Gastroesophageal sphincter (tissue), 4 donors: Measurements from ENCODE around the gene RNF125. TPM values are rescaled to one million over a fixed set of nuclear protein-coding genes. Genes with fewer than 3 reads are reported as not detected.
A peak's percentile ranks its signal among the peaks of the same experiment; 100 is the strongest.
"Not testable (repeated sequence)": the region's sequence is repeated elsewhere in the genome, so short reads cannot be mapped to it uniquely, and the experiment has no call there.

ENCODE experiments used
- ATAC-seq: fragments of 150-250 bp; one replicate; pipeline ENCODE4 v1.9.1; 2016; ENCODE audit warnings: mild to moderate bottlenecking, moderate library complexity
- H3K27ac ChIP-seq, 4 donors: fragments of 200-600 bp; sonication (generic) in 3 of 4; 1 replicate in 3 of 4; 2 replicates in 1 of 4; pipeline ENCODE4 v1.5.1; 2016 to 2019
- H3K27me3 ChIP-seq: fragments of 200-600 bp; sonication (generic); one replicate; pipeline ENCODE4 v1.5.1; 2019
- H3K36me3 ChIP-seq, 2 donors: fragments of 200-600 bp; sonication (generic); one replicate each; pipeline ENCODE4 v1.5.1; 2019; ENCODE audit warnings: control low read depth in 1 of 2
- H3K4me1 ChIP-seq, 3 donors: fragments of 200-600 bp; sonication (generic); 1 replicate in 2 of 3; 2 replicates in 1 of 3; pipeline ENCODE4 v1.5.1; 2016 to 2019; ENCODE audit warnings: control low read depth in 2 of 3
- H3K4me3 ChIP-seq, 2 donors: fragments of 200-600 bp; sonication (generic); one replicate each; pipeline ENCODE4 v1.5.1; 2019; ENCODE audit warnings: mild to moderate bottlenecking in 1 of 2, moderate library complexity in 1 of 2
- H3K9me3 ChIP-seq, 3 donors: fragments of 200-600 bp; sonication (generic); one replicate each; pipeline ENCODE4 v1.5.1; 2017 to 2019; ENCODE audit warnings: control low read depth in 2 of 3
- EP300 ChIP-seq: sonication (generic); formaldehyde crosslinking; IDR thresholded peaks from one replicate; pipeline ENCODE4 v1.6.1; 2017; ENCODE audit warnings: antibody characterized with exemption, mild to moderate bottlenecking
- POLR2A ChIP-seq, 2 donors: fragments of 450-650 bp; IDR thresholded peaks; one replicate each; pipeline ENCODE4 v1.6.1; 2017; ENCODE audit warnings: antibody characterized with exemption in 2 of 2, mild to moderate bottlenecking in 2 of 2, moderate library complexity in 1 of 2
- POLR2AphosphoS5 ChIP-seq: sonication (generic); formaldehyde crosslinking; IDR thresholded peaks from one replicate; pipeline ENCODE4 v1.6.1; 2017; ENCODE audit warnings: antibody characterized with exemption
- WGBS, 2 donors: methylation state at CpG; one replicate each; pipeline ENCODE4 v1.1.5; 2018; ENCODE audit warnings: low coverage in 1 of 2; 5-methylcytosine and 5-hydroxymethylcytosine counted together
- total RNA-seq, 4 donors: library from RNA; depleted of rRNA; stranded (reverse); fragments of >200 nt; gene quantifications; one replicate each; pipeline ENCODE4 v1.1.0, GENCODE V29; 2016
- TF ChIP-seq, protein P1 (sequence below), 4 experiments: fragments of 200-600 bp in 2 of 4; fragments of 450-650 bp in 2 of 4; sonication (generic) in 1 of 4; IDR thresholded peaks; one replicate each; pipeline ENCODE4 v1.5.1; 2017 to 2019; ENCODE audit warnings: antibody characterized with exemption in 4 of 4, mild to moderate bottlenecking in 2 of 4, moderate library complexity in 2 of 4

The RNF125 gene
- total RNA-seq, 4 donors from 2014 or later = 1.7 to 5.2 (median 3.1) TPM

DNA sequence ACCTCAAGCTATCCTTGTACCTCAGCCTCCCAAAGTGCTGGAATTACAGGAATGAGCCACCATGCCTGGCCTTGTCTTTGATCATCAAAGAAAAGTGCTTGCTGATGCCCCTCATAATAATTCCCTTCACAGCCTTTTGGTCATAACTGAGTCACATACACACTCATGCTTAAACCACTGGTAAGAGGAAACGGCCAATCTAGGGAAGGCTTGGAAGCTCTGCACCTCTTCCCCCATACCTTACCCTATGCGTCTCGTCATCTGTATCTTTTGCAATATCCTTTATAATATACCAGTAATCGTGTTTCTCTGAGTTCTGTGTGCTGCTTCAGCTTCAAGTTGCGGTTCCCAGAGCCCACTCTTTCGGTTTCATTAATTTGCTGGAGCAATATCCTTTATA is 68.3 kb downstream of the RNF125 start:
- Histone ChIP-seq H3K36me3 (no peaks in the 10 kb centered on the region), H3K27me3 (no peaks in the 10 kb centered on the region), H3K4me1 (peaks cover 0 to 31% (median 0%) of the 10 kb centered on the region in 3 donors), H3K4me3 (no peak overlapping the region), H3K9me3 (no peaks in the 10 kb centered on the region), H3K27ac (no peak overlapping the region)
- no peak for ATAC-seq
- no peak for TF ChIP-seq POLR2A (IDR thresholded peaks at IDR 0.05)
- no peak for TF ChIP-seq POLR2AphosphoS5
- TF ChIP-seq EP300 = no peak
- 72 to 74% methylated on average over 5 to 6 of the region's 6 CpGs for WGBS, 2 donors

DNA sequence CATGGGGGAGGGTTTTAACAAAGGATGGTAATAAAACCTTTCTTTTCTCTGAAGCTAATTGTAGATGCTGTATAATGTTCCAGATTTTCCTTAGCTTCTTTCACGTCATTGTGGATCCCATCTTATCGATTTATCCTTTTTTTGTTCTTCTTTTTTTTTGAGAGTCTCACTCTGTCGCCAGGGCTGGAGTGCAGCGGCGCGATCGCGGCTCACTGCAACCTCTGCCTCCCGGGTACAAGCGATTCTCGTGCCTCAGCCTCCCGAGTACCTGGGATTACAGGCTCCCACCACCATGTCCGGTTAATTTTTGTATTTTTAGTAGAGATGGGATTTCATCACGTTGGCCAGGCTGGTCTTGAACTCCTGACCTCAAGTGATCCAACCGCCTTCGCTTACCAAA is 72.2 kb downstream of the RNF125 start:
- ATAC-seq, H3K4me3 ChIP-seq, H3K27me3 ChIP-seq, H3K9me3 ChIP-seq, H3K36me3 ChIP-seq: not testable (repeated sequence)
- 84 to 92% methylated on average over 5 to 15 of the region's 16 CpGs for WGBS, 2 donors
- Histone ChIP-seq H3K27ac (peak overlapping the region in 2 of 4 donors; percentile 100), H3K4me1 (peaks cover 0 to 39% (median 4%) of the 10 kb centered on the region in 3 donors)

DNA sequence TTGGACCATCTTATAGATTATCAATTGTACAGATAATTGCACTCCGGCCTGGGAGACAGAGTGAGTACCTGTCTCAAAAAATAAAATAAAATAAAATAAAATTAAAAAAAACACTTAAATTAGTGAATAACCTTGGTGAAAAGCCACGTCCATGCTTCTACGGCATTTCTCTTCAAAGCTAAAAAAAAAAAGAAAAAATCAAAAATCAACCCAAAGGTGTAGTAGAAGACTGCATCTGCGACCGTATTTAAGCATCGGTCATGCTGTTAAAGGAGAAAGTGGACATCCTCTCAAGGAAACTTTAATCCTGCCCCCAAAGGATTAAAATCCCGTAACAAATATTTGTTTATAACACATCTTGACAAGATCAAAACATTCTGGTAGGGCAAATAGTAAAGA is 72.7 kb downstream of the RNF125 start:
- peak overlapping the region; percentile 58 to 90 for H3K4me3 ChIP-seq
- TF ChIP-seq POLR2A (IDR thresholded peaks at IDR 0.05) = no peak
- TF ChIP-seq, protein P1, sequence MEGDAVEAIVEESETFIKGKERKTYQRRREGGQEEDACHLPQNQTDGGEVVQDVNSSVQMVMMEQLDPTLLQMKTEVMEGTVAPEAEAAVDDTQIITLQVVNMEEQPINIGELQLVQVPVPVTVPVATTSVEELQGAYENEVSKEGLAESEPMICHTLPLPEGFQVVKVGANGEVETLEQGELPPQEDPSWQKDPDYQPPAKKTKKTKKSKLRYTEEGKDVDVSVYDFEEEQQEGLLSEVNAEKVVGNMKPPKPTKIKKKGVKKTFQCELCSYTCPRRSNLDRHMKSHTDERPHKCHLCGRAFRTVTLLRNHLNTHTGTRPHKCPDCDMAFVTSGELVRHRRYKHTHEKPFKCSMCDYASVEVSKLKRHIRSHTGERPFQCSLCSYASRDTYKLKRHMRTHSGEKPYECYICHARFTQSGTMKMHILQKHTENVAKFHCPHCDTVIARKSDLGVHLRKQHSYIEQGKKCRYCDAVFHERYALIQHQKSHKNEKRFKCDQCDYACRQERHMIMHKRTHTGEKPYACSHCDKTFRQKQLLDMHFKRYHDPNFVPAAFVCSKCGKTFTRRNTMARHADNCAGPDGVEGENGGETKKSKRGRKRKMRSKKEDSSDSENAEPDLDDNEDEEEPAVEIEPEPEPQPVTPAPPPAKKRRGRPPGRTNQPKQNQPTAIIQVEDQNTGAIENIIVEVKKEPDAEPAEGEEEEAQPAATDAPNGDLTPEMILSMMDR (IDR thresholded peaks at IDR 0.05) = no peak
- TF ChIP-seq POLR2AphosphoS5 = no peak
- TF ChIP-seq EP300 = no peak
- peaks cover 0 to 3% of the 10 kb centered on the region in 2 donors for H3K36me3 ChIP-seq
- H3K27ac ChIP-seq = peak overlapping the region; percentile 99 to 100 (median 100)
- no peak for ATAC-seq
- H3K27me3 ChIP-seq = no peaks in the 10 kb centered on the region
- H3K4me1 ChIP-seq = peaks cover 0 to 41% (median 4%) of the 10 kb centered on the region in 3 donors
- 25 to 29% methylated on average over 6 to 7 of the region's 7 CpGs for WGBS, 2 donors
- no peaks in the 10 kb centered on the region for H3K9me3 ChIP-seq

DNA sequence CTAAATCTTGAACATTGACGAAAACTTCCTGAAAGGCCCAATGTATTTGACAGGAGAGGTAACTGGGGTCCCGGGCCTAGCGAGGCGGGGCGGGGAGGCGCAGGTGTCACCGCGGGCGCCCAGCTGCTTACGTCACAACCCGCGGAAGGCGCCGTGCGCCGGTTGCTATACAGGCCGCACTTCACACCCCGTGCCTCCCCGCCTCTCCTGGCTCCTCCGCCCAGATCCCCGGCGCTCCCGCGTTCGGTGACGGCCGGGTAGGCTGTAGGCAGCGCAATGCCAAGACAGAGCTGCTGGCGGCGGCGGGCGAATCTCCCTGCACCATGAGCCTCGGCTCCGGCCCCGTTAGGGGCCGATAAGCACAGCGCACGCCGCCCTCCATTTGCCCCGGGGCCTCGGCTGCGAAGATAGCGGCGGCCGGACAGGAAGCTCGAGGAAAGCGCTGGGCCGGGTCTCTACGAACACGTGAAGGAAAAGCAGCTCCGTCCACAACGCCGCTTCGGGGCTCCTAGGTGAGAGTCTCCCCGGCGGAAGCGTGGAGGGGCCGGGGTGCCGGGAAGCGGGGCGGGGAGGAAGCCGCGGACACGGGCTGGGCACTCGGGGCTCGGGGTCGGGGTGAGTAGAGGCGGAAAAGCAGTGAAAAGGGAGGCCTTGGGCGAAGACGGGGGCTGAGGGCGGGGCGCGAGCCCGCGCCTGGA is 73.2 kb downstream of the RNF125 start, which contains the start of gene RNF138:
RNF138 (plus strand) TSS at position 151 of the 698 bp plus-strand sequence. CDS start 903 bp downstream, outside the sequence.
- TF ChIP-seq POLR2A (IDR thresholded peaks at IDR 0.05) (peak; percentile 61 to 70), EP300 (no peak), POLR2AphosphoS5 (peak; percentile 66)
- TF ChIP-seq, protein P1 (IDR thresholded peaks at IDR 0.05) = peak in 1 of 4 experiments; percentile 6
- peaks cover 0 to 7% of the 10 kb centered on the region in 2 donors for H3K36me3 ChIP-seq
- H3K4me1 ChIP-seq = peaks cover 0 to 46% (median 4%) of the 10 kb centered on the region in 3 donors
- 0% methylated on average over 1 to 2 of the region's 75 CpGs for WGBS, 2 donors
- peak; percentile 80 for ATAC-seq
- no peaks in the 10 kb centered on the region for H3K27me3 ChIP-seq
- H3K27ac ChIP-seq = peak within 1 kb of the TSS; percentile 99 to 100 (median 100)
- H3K9me3 ChIP-seq = no peaks in the 10 kb centered on the region
- peak within 1 kb of the TSS; percentile 58 to 90 for H3K4me3 ChIP-seq

DNA sequence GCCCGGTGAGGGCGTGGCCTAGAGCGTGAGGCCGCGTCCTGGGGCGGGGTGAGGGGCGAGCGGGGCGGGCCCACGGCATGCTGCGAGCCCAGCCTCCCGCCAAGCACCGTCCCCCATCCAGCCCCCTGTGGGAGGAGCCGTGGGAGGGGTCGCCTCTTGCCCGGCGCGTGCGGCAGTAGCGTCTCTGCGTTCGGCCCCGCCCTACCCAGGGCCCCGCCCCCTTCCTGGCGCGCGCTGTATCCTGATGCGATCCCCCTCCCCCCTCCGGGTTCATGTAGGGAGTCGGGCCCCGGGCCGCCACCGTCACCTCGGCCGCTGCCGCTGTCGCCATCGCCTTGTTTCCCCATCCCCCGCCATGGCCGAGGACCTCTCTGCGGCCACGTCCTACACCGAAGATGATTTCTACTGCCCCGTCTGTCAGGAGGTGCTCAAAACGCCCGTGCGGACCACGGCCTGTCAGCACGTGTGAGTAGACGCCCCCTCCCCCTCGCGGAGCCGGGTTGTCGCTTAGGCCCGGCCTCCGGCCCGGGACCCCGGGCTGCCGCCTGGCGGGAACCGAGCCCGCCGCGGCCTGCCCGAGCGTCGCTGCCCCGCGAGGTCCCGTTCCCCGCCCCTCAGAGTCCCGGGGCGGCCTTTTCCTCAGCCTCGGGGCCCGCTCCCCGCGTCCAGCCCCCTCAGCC is 73.9 kb downstream of the RNF125 start:
- Histone ChIP-seq H3K36me3 (peaks cover 0 to 7% of the 10 kb centered on the region in 2 donors), H3K27me3 (no peaks in the 10 kb centered on the region), H3K9me3 (no peaks in the 10 kb centered on the region), H3K4me3 (peak overlapping the region; percentile 58 to 90), H3K27ac (peak overlapping the region; percentile 99 to 100 (median 100)), H3K4me1 (peaks cover 0 to 53% (median 4%) of the 10 kb centered on the region in 3 donors)
- TF ChIP-seq POLR2A (IDR thresholded peaks at IDR 0.05) (peak in 1 of 2 donors; percentile 5), EP300 (no peak), POLR2AphosphoS5 (peak; percentile 65)
- TF ChIP-seq, protein P1 (IDR thresholded peaks at IDR 0.05) = peak in 1 of 4 experiments; percentile 11
- ATAC-seq = peak; percentile 97
- no CpG with 5 or more reads among the region's 77 CpGs for whole genome bisulfite sequencing, 2 donors
